NCI-H526 (cell line): ENCODE measurements around the gene KISS1.

ENCODE experiments used
- DNase-seq, 2 experiments: peaks; one replicate each; lab custom pipeline; 2025; lab: John Stamatoyannopoulos, UW

Gene KISS1

GRCh38 chr1:204155881-204156280 is 40.4 kb downstream of the KISS1 start:
- DNase-seq: no peak

- DNase-seq: no peak
Observed at GRCh38 chr1:204154568-204155255, 41.6 kb downstream of the KISS1 start.

- DNase-seq: no peak
Observed at GRCh38 chr1:204153667-204154066, 42.6 kb downstream of the KISS1 start.

- peak in 1 of 2 experiments; percentile 47 for DNase-seq
Observed at GRCh38 chr1:204152310-204153044, 43.8 kb downstream of the KISS1 start.

- DNase-seq: peak; percentile 9 to 71
Observed at GRCh38 chr1:204151552-204152309, 44.6 kb downstream of the KISS1 start, which contains the start of gene ETNK2. ETNK2 (minus strand) TSS chr1:204152044; CDS start chr1:204151852, 192 bp downstream.

- peak in 1 of 2 experiments; percentile 61 for DNase-seq
Observed at GRCh38 chr1:204150702-204151551, 45.4 kb downstream of the KISS1 start.

- DNase-seq: no peak
Observed at GRCh38 chr1:204149635-204150565, 46.4 kb downstream of the KISS1 start.

GRCh38 chr1:204149107-204149506 is 47.2 kb downstream of the KISS1 start:
- no peak for DNase-seq

- DNase-seq: no peak
Observed at GRCh38 chr1:204147406-204148383, 48.6 kb downstream of the KISS1 start.

- DNase-seq: no peak
Observed at GRCh38 chr1:204146965-204147364, 49.3 kb downstream of the KISS1 start.

- DNase-seq: no peak
Observed at GRCh38 chr1:204146309-204146708, 50.0 kb downstream of the KISS1 start.

- no peak for DNase-seq
Observed at GRCh38 chr1:204145033-204145504, 51.2 kb downstream of the KISS1 start.

GRCh38 chr1:204143276-204144041 is 52.8 kb downstream of the KISS1 start:
- DNase-seq: no peak

GRCh38 chr1:204142032-204142974 is 54.0 kb downstream of the KISS1 start:
- DNase-seq: no peak

- DNase-seq: no peak
Observed at GRCh38 chr1:204141131-204141530, 55.2 kb downstream of the KISS1 start.
